ENCODE results near the gene PCIF1. TPM values are rescaled to one million over a fixed set of nuclear protein-coding genes. Genes with fewer than 3 reads are reported as not detected.

PCIF1 gene
- total RNA-seq, 1 donor from 2014 or later, result 45.2 TPM

DNA sequence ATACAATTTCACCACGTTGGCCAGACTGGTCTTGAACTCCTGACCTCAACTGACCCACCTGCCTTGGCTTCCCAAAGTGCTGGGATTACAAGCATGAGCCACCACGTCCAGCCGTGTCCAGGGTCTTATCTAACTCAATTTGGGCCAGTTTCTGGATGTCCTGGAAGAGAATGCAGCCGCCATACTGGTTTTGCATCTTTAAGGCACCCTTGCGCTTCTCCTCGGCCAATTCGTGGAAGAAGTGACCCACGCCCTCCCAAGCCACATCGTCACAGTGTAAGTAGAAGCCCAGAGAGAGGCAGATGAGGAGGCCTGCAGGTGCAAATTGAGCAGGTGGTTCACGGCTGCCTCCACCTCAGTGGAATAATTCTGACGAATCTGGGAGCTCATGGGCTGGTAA is 41.2 kb downstream of the PCIF1 start:
- Mint-ChIP-seq H3K27me3 (ENCODE audit: low read depth) (peaks cover 15% of the 10 kb centered on the region), H3K9me3 (no peaks in the 10 kb centered on the region), H3K36me3 (no peaks in the 10 kb centered on the region), H3K27ac (no peak overlapping the region), H3K4me1 (peaks cover 9% of the 10 kb centered on the region), H3K4me3 (no peak overlapping the region)
- DNase-seq (ENCODE audit: low spot score in 2 of 2, unreplicated experiment in 2 of 2), result no peak
- TF ChIP-seq, protein P1, sequence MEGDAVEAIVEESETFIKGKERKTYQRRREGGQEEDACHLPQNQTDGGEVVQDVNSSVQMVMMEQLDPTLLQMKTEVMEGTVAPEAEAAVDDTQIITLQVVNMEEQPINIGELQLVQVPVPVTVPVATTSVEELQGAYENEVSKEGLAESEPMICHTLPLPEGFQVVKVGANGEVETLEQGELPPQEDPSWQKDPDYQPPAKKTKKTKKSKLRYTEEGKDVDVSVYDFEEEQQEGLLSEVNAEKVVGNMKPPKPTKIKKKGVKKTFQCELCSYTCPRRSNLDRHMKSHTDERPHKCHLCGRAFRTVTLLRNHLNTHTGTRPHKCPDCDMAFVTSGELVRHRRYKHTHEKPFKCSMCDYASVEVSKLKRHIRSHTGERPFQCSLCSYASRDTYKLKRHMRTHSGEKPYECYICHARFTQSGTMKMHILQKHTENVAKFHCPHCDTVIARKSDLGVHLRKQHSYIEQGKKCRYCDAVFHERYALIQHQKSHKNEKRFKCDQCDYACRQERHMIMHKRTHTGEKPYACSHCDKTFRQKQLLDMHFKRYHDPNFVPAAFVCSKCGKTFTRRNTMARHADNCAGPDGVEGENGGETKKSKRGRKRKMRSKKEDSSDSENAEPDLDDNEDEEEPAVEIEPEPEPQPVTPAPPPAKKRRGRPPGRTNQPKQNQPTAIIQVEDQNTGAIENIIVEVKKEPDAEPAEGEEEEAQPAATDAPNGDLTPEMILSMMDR (IDR thresholded peaks at IDR 0.05; ENCODE audit: unreplicated experiment), result no peak

DNA sequence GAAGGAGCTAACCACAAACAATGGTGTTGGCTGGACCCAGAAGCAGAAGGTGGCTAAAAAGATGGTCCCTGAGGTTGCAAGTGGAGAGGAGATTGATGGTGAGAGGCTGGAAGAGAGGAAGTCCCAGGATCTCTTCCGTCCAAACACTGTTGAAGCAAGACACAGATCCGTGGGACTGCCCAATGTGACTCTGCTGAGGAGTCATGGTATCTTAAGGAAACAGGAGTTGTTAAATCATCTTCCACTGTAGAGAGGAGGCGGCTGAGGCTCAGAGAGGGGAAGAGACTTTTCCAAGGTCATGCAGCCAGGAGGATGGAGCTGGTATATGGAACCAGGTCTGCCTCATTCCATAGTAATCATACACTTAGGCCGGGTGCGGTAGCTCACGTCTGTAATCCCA is 41.6 kb downstream of the PCIF1 start:
- H3K9me3 Mint-ChIP-seq, result no peaks in the 10 kb centered on the region
- no peak for DNase-seq (ENCODE audit: low spot score in 2 of 2, unreplicated experiment in 2 of 2)
- peaks cover 15% of the 10 kb centered on the region for H3K27me3 Mint-ChIP-seq (ENCODE audit: low read depth)
- no peak overlapping the region for H3K4me3 Mint-ChIP-seq
- TF ChIP-seq, protein P1 (IDR thresholded peaks at IDR 0.05; ENCODE audit: unreplicated experiment), result no peak
- H3K36me3 Mint-ChIP-seq, result no peaks in the 10 kb centered on the region
- H3K27ac Mint-ChIP-seq, result no peak overlapping the region
- H3K4me1 Mint-ChIP-seq, result peaks cover 6% of the 10 kb centered on the region

DNA sequence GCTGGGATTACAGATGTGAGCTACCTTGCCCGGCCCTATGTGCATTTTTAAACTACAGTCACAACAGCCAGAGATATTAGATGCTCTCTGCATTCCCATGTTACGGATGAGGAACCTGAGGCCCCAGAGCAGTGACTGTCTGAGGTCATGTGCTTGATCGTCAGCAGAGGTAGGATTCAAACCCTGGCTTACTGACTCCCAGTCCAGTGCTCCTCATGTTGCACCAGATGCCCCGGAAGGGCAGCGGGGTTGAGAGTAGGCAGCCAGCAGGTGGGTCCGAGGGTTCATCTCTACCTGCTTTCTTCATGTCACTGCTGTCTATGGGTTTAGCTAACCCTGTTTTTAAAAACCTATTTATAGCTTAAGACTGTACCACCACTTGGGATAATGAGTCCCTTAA is 46.8 kb downstream of the PCIF1 start:
- TF ChIP-seq, protein P1 (IDR thresholded peaks at IDR 0.05; ENCODE audit: unreplicated experiment), result no peak
- Mint-ChIP-seq H3K4me1 (no peaks in the 10 kb centered on the region), H3K36me3 (no peaks in the 10 kb centered on the region), H3K4me3 (no peak overlapping the region), H3K27me3 (ENCODE audit: low read depth) (peaks cover 11% of the 10 kb centered on the region), H3K9me3 (no peaks in the 10 kb centered on the region), H3K27ac (no peak overlapping the region)
- DNase-seq (ENCODE audit: low spot score in 2 of 2, unreplicated experiment in 2 of 2), result no peak

DNA sequence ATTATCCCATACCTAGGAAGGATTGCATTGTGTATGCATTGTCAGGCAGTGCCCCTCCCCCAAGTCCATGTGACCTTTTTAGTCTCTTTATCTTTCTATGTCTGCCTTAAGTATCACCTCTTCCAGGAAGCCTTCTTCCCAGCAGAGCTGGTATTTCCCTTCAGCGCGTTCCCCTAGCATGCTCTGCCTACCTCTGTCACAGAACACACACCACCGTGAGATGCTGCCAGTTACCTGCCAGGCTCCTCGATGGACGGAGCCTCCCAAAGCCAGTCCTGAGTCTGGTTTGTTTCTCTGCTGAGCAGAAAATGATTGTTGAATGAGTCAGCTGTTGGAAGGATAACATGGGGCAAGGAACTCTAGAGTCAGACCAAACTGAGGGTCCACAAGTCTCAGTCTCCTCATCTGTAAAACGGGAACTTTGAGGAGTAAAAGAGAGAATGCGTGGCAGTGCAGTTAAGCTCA is 48.8 kb downstream of the PCIF1 start:
- no peaks in the 10 kb centered on the region for H3K9me3 Mint-ChIP-seq
- H3K27me3 Mint-ChIP-seq (ENCODE audit: low read depth), result peaks cover 12% of the 10 kb centered on the region
- H3K36me3 Mint-ChIP-seq, result no peaks in the 10 kb centered on the region
- no peaks in the 10 kb centered on the region for H3K4me1 Mint-ChIP-seq
- no peak for DNase-seq (ENCODE audit: low spot score in 2 of 2, unreplicated experiment in 2 of 2)
- TF ChIP-seq, protein P1 (IDR thresholded peaks at IDR 0.05; ENCODE audit: unreplicated experiment), result no peak
- no peak overlapping the region for H3K4me3 Mint-ChIP-seq
- H3K27ac Mint-ChIP-seq, result no peak overlapping the region

DNA sequence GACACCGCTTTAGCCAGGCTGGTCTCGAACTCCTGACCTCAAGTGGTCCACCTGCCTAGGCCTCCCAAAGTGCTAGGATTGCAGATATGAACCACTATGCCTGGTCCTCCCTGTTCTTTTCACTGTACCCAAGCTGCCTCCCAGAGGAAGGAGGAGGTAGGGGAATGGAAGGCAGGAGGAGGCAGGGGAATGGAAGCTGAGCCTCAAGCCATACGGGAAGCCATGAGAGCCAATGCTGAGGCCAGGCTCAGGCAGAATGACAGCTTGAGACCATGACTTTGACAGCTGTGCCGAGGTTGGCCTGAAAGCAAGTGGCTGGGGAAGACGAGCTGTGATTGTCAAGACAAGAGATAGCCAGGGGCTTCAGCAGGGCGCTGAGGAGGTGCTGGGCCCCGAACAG is 51.1 kb downstream of the PCIF1 start:
- no peak overlapping the region for H3K4me3 Mint-ChIP-seq
- no peaks in the 10 kb centered on the region for H3K36me3 Mint-ChIP-seq
- no peak overlapping the region for H3K27ac Mint-ChIP-seq
- no peaks in the 10 kb centered on the region for H3K4me1 Mint-ChIP-seq
- no peaks in the 10 kb centered on the region for H3K9me3 Mint-ChIP-seq
- peaks cover 5% of the 10 kb centered on the region for H3K27me3 Mint-ChIP-seq (ENCODE audit: low read depth)
- no peak for DNase-seq (ENCODE audit: low spot score in 2 of 2, unreplicated experiment in 2 of 2)
- TF ChIP-seq, protein P1 (IDR thresholded peaks at IDR 0.05; ENCODE audit: unreplicated experiment), result no peak

Data from mesothelial cell of epicardium (in vitro differentiated cells).